ENCODE measurements around the gene ST6GALNAC3.

GRCh38 chr1:76627498-76627897 lies 553.0 kb downstream of the ST6GALNAC3 start:
- TF ChIP-seq CTCF (IDR thresholded peaks at IDR 0.05) (no peak), POLR2A (IDR thresholded peaks at IDR 0.05) (no peak)
